Stimulated activated CD4-positive, alpha-beta T cell treated with anti-CD3 and anti-CD28 coated beads, Interleukin-2, amount 100 ng/mL, for 24 hours (primary cell): ENCODE measurements around the gene PURB.
A peak's percentile ranks its signal among the peaks of the same experiment; 100 is the strongest.
"Not testable (repeated sequence)": the region's sequence is repeated elsewhere in the genome, so short reads cannot be mapped to it uniquely, and the experiment has no call there.

Experiments
- DNase-seq, 2 donors: peaks; one replicate each; pipeline ENCODE4 v3.0.0-alpha.2; 2020

Gene PURB

DNA sequence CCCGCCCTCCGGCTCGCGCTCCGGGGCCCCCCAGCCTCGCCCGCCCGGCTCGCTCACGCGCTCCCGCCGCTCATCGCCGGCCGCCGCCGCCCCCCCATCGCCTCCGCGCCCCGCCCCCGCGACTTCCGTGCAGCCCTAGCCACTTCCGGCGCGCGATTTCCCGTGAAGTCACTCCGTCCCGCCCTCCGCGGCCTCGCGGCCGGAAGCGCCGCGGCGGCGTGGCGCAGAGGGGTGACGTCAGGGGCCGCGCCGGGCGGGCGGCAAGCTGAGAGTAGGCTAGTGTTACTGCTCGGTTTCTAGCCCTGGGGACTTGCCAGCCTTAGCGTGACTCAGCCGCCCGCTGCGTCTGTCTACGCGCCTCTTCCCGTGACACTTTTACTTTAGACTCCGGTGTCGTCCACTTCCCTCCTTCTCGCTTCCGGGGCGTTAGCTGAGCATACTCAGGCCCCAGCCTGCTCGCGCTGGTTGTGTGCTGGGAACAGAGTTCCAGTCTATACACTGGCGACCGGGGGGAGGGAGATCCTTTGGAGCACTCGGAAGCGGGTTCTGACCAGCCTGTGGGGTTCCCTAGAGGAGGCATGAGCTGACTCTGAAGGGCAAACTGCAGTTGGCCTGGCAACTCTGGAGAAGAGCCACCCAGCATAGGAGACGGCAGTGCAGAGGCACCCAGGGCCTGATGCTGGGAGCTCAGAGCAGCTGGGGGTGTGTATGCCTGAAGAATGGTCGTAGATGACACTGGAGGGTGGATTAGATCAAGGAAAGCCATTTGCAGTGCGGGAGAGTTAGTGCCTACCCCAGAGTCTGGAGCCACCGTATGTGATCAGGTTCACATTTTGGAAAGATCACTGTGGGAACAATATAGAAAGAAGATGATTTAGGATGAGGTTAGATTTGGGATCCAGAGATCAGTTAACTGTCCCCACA, at the start of gene PURB:
TSS of gene PURB (minus strand) at position 137 of the 924 bp plus-strand sequence. CDS start 182 bp downstream, outside the sequence.
- peak; percentile 96 to 97 for DNase-seq

DNA sequence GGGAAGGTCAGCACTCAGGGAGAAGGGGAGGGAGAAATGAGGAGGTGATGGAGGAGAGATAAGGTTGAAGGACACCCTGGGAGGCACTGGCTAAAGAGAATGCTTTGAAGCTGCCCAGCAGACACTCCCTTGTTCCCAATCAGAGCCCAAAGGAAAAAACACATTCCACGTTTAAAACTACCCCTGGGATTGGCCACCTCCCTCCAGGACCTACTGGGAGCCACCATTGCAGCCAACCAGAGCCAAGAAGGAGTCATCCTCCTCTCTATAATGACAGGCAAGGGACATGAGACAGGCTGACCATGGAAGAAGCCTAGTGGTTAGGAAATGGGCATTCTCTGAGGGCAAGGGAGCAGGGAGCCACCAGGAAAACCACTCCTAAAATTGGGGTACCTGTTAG, 49.7 kb upstream of the PURB start:
- no peak for DNase-seq

DNA sequence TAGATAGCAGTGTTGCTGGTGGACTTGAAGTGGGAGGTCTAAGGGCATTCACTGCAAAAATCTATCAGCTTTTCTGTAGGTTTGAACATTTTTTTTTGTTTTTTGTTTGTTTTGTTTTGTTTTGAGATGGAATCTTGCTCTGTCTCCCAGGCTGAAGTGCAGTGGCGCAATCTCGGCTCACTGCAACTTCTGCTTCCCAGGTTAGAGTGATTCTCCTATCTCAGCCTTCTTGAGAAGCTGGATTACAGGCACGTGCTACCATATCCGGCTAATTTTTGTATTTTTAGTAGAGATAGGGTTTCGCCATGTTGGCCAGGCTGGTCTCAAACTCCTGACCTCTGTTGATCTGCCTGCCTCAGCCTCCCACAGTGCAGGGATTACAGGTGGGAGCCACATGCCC, 49.2 kb upstream of the PURB start:
- not testable (repeated sequence) for DNase-seq

DNA sequence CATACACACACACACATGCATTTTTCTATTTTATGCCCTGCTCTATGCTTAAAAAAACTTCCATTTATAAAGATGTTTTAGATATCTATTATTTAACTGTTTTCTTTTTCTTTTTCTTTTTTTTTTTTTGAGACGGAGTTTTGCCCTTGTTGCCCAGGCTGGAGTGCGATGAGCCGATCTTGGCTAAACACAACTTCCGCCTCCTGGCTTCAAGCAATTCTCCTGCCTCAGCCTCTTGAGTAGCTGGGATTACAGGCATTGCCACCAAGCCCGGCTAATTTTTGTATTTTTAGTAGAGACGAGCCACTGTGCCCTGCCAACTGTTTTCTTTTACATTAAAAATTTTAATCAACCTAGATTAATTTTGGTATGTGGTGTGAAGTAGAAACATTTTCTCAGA, 45.6 kb upstream of the PURB start:
- DNase-seq: no peak

DNA sequence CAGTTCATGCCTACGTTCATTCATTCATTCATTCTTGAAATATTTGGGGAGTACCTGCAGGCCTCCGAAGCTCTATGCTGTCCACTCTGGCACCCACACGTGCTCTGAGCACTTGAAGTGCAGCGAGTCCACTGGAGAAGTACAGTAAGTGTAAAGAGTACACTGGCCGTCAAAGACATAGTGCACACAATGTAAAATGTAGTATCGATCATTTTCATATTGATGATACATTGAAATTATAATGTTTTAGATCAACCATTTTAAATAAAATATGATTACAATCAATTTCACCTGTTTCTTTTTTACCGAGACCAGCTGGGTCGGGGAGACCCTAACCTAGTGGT, 37.0 kb upstream of the PURB start:
- DNase-seq: no peak

DNA sequence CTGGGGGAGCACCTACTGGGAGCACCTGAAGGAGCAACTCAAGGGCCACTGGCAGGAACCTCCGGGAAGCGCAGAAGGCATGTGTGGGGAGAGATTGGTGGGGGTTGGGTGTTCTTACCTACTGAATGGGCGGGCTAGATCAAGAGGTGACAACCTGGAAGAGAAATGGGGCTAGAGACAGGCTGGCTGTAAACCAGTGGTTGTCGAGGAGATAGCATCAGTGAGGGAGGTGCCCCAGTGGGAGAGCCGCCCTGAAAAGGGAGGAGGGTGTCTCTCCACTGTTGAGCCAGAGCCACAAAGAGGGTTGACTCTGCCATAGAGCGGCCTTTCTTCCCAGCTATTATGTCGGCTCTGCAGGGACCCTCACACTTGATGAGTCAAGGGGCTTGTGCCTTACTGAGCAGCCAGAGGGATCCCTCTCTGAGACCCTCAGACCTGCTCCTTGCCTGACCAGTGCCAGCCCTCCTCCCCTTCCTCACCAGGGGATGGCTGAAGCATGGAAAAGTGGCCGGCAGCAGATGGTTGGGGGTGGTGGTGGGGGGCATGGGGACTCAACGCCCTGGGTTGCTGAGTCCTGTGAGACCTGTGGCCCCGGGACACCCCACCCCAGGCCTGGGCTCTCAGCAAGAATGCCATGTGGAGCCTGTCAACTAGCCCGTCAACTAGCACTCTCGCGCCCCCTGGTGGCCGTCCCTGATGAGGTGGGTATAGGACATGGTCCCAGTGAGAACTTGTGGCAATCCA, 36.4 kb upstream of the PURB start:
- peak; percentile 99 for DNase-seq

DNA sequence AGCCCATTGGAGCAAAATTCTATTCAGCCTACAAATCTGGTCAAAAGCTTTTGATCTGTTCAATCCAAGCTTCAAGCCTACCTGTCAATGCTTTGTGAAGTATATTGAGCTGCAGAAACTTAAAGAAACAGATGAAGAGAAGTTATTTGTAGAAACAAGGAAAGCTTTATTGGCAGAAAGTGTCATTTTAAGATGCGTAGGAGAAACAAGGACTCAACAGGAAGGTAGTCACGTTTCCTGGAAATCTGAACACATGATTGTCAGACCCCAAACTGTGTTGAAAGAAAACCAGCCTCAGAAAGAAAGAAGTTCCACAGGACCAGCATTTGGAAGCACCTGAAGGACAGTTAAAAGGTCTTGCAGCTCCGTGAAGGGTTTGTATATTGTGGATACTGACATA, 34.8 kb upstream of the PURB start:
- no peak for DNase-seq

DNA sequence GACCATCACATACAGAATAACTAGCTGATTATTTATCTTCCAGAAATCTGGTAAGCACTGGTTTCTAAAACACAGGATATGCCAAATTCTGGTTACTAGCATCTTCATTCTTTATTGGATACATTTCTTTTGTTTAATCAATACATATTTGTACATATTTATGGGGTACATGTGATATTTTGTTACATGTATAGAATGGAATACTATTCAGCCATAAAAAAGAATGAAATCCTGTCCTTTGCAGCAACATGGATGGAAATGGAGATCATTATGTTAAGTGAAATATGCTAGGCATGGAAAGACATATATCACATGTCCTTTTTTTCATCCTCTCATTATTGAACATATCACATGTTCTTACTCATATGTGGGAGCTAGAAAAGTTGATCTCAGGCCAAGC, 32.7 kb upstream of the PURB start:
- no peak for DNase-seq

DNA sequence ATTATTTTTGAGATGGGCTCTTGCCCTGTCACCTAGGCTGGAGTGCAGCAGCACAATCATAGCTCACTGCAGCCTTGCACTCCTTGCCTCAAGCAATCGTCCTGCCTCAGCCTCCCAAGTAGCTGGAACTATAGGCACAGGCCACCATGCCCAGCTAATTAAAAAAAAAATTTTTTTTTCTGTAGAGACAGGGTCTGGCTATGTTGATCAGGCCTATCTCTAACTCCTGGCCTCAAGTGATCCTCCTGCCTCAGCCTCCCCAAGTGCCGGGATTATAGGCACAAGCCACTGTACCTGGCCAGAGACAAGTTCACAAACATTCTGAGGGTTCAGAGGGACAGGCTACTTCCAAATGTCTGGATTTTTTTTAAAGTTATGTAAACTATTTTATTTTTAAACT, 32.1 kb upstream of the PURB start:
- DNase-seq: no peak

DNA sequence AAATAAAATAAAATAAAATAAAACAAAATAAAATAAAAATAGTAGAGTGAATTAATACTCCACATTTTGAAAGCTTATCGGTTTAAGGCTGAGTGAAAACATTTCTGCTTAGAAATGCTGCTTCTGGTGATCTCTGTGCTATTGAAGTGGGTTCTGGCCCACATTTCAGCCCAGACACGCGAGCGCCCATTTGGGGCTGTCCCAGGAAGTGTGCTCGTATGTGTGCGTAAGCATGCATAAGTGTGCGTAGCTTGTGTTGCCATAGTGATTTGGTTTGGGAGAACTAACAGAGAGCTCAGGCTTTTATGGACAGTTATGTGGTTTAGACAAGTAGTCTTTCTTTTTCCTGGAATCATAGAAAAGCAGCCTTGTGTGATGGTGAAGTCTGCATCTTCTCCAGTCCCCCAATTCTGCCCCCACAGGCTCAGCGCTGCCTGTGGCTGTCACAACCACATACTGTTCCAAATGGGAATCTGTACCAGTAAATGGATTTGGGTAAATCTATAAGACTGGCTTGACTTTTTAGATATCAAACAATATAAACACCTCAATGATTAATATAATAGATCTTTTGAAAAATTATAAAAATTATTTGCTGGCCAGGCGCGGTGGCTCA, 29.8 kb upstream of the PURB start:
- DNase-seq: peak; percentile 71

DNA sequence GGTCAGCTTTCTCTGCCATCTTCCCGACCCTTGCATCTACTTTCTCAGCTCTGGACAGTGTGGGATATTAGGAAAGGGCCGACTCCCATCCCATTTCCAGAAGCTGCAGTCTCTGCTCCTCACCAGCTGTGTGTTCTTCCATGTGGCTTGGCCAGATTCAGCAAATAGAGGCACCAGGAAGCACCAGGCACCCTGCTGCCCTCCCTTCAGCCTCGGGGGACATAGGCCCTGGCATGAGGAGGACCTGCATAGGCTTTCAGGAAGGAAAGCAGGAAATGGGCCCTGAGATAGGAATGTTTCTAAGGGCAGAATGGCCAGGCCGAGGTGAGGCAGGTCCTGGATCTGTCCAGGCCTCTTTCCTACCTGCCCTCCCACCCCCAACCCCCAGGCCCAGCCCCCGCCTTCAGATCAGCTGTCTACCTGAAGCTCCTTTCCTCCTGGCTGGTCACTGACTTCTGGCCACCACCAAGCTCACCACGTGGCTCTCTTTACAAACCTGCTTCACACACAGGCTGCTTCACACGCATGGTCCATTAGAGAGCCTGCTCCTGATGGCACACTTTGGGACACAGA, 27.5 kb upstream of the PURB start:
- DNase-seq: no peak

DNA sequence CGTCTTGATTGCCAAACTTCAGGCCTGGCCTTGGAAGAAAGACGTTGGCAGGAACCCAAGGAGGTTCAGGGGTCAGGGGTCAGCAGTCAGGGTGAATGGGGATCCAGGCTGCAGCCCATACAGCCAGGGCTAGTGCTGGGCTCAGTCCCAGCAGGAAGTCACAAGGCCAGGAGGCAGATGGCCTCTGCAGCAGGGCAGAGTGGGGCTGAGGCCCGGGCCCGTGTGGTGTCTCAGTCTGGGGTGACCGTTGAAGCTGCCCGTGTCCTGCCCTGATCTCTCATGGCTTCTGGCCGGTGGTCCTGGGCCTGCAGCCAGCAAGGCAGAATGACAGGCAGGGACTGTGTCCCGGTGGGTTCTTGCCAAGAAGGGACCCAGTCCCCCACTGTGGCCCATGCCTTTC, 26.6 kb upstream of the PURB start:
- DNase-seq: no peak

DNA sequence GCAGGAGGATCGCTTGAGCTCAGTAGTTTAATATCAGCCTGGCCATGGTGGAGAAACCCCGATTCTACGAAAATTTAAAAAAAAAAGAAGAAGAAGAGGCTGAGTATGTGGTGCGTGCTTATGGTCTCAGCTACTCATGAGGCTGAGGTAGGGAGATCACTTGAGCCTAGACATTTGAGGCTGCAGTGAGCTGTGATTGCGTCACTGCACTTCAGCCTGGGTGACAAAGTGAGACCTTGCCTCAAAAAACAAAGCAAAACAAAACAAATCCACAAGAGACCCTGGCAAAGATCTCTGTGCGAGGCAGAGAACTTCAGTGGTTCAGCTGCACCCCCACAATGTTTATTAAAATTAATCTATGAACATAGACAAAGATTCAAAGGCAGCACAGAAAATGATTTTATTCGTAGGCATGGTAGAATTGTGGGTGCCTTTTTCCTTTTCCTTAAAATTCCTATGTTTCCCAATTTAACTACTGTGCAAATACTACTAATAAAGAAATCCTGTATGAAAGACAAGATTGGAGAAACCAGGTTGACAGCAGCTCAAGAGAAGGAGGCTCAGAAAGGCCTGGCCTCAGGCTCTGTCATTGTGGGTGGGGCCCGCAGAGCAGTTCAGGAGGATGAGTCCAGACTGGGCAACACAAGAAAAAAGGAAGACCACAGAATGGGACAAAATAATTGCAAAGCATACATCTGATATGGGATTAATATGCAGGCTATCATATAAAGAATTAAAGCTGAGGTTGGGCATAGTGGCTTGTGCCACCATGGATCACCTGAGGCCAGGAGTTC, 24.5 kb upstream of the PURB start:
- no peak for DNase-seq

DNA sequence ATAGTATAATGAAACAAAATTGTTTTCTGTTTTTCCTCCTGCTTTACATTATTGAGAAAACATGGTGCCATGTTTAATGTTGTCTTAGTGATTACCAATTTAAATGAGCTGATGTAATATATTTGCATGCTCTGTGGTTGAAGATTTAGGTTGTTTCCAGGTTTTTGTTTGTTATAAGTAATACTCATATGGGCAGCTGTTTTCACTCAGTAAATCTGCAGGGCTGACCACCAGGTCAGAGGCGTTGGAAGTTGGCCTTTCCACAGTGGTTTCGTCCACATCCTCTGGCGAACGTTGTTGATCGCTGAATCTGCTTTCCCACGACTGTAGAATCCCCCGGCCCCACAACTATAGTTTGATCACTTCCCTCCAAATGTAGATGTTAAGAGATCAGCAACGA, 21.6 kb upstream of the PURB start:
- DNase-seq: no peak

DNA sequence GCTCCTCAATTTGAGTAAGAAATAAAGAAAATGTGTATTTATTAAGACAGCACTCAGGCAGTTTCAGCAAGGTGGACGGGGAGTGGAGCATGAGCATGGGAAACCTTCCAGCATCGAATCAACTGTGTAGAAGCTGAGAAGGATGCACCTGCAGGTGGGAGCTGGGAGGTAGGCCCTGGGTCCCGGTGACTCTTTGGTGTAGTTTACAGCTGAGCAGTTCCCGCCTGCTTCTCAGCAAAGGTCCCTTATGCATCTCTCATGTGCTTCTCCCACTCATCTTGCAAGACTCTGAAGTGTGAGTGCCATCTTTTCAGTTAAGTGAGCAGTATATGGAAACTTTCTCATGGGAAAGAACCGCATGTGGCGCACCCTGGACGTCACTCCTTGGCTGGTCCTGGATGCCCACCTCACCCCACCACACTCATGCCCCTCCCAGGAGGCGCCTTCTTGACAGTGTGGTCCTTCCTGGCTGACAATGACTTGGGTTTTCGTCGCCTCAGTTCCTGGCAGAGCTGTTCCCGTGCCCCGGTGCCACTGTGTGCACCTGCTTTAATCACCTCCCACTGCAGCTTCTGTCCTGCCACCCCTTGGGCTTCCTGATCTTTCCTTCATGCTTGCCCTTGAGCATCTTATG, 19.8 kb upstream of the PURB start:
- DNase-seq: no peak

DNA sequence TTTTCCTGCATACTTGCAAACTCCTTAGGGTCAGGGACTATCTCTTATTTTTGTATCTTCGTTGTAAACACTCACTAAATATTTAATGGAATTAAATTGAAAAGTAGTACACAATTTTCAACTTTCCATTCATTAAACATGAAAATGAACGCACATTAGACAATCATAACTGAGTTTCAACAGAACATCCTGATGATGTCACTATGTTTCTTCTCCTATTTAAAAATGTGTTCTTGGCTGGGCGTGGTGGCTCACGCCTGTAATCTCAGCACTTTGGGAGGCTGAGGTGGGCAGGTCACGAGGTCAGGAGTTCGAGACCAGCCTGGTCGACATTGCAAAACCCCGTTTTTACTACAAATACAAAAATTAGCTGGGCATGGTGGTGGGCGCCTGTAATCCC, 14.1 kb upstream of the PURB start:
- no peak for DNase-seq

DNA sequence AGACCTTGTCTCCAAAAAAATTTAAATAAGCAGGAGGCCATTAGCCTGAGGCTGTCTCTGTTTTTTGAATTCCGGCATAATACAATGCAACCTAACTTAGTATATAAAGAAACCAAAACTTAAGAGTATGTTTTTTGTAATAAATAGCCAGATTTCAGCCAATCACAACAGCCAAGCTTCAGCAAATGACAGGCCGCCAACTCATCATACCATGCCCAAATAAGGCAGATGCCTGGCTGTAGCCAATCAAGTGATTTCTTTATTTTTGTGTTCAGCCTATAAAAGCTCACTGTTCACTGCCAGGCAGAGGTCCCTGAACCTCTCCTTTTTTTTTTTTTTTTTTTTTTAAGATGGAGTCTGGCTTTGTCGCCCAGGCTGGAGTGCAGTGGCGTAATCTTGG, 12.7 kb upstream of the PURB start:
- no peak for DNase-seq

DNA sequence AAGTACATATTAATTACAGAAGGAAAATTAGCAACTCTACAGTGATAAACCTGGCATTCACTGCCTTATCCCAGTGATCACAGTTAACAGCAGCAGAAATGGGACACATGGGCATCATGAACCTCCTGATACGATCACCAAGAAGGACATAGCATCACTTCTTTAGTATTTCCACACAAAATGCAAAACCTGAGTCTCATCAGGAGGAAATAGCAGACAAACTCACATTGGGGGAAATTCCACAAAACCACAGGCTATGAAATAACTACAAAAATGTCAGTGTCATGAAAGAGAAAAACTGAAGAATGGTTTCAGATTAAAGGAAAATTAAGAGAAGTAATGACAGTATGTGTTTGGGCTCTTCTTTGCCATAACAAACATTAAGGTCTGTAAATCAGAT, 12.0 kb upstream of the PURB start:
- no peak for DNase-seq

DNA sequence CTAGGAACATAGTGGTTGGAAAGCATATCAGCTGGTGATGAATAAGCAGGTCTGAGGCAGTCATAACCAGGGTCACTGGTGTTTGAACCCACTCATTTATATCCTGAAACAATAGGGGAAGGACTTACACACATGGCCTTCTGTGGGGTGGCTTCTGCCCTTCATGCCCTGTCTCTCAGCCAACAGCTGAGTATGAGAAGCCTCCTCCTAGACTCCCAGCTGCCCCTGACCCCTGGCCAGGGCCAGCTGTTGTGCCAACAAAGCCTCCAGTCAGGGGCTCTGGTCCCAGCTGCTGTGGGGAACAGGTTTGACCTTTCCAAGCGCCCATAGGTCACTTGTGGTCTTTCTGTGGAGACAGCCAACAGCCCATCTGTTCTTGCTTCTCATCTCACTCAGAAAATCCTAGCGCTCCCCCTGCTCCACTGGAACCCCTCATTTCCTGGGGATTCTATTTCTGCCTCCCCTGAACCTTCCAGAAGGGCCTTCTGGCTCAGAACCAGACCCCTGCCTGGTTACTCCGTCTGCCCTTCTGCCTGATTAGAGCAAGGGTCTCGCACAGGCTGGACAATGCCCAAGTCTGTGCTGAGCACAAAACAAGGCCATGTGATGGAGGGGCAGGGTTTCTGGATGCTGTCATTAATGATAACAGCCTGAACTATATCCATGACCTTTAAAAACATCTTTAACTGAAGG, 9.7 kb upstream of the PURB start:
- no peak for DNase-seq

DNA sequence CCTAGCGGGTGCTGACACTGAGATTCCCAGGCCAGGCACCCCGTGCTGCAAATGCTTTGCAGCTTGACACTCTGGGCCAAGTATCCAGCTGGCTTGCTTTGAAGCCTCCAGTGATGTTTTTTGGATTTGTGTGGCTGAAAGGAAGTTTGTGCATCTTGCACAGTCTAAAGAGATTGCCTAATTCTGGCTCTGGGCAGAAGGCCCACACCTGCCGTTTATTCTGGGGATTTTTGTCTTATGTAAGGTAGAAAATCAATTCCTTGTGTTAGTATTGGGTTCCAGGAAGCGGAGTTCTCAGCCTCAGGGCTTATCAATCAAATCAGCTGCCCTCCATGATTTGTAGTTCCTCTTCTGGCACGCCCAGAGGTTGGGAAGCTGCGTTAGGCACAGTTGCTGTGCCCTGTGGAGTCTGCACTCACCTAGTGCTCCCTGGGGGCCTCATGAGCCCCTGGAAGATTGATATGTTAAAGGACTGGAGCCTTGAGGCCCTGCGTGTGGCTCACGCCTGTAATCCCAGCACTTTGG, 8.4 kb upstream of the PURB start:
- no peak for DNase-seq

DNA sequence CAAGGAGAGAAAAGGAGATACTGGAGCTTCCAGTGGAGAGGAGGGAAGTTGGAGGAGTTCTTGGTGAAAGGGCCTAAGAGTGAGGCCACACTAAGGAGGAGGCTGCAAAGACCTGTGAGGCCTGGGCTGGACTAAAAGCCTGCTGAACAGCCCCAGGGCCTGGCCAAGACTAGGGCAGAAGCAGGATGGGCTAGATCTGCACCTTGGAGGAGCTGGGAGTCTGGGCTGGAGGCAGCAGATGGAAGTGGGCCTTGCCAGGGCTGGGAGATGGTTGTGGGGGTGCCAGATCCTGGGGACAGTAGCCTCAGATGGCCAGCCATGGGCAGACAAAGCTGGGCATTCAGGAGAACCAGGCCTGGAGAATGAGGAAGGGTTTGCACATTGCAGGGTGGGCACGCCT, 6.5 kb upstream of the PURB start:
- no peak for DNase-seq
